HG02678 (cell line): ENCODE data around the gene SYK.

Experiments
- ATAC-seq: cut with Tn5 transposase; IDR thresholded peaks from one replicate; pipeline ENCODE4 v1.9.1; 2021; ENCODE audit warnings: mild to moderate bottlenecking, moderate library complexity; ENCODE audit not compliant: unreplicated experiment

SYK gene

GRCh38 chr9:90929626-90930025 lies 128.0 kb downstream of the SYK start:
- no peak for ATAC-seq

GRCh38 chr9:90933468-90933867 lies 131.8 kb downstream of the SYK start:
- ATAC-seq, result no peak

DNA sequence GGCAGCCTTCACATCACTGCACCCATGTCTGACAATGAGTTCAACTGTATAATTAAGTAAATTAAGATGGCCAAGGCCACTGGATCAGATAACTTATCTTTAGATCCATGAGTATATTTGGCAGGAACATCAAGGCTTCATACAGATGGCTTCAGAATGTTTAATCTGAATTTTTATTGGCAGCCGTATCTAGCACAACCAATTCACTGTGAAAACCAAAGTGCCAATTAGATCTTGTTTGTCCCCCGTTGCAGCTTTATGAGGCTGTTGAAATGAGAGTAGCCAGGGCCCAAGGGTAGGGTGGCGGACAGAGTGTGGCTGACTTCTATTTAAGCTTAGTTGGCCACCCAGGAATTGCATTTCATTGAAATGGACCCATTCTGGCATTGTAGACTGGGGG lies 137.7 kb downstream of the SYK start:
- no peak for ATAC-seq

- no peak for ATAC-seq
Measured at GRCh38 chr9:90940280-90940679, 138.7 kb downstream of the SYK start.

DNA sequence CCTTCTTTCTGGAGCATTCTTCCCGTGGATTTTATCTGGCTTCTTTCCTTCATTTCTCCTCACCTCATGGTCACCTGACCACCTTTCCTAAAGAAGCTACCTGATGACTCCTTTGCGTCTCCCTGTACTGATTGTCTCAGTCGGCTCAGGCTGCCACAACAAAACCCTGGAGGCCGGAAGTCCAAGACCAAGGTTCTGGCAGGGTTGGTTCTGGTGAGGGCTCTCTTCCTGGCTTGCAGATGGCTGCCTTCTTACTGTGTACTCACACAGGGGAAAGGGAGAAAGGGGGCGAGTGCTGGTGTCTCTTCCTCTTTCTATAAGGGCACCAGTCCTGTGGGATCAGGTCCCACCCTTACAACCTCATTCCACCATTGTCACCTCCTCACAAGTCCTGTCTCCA lies 140.0 kb downstream of the SYK start:
- ATAC-seq, result no peak

DNA sequence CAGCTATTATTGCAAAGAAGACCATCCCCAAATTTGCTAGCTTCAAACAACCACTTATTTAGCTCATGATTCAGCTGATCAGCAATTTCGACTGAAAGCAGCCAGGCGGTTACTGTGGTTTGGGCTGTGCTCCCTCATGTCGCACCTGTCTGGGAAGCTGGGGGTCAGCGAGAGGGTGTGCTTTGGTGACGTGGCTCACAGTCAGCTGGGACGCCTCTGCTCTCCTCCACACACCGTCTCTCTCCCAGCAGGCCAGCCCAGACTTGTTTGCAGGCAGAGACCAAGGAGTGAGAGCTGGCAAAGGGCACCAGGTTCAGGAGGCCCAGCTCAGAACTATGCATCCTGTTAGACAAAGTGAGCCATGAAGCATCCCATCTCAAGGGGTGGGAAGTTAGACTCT lies 140.9 kb downstream of the SYK start:
- no peak for ATAC-seq

- ATAC-seq, result no peak
Measured at GRCh38 chr9:90943341-90943740, 141.7 kb downstream of the SYK start.

GRCh38 chr9:90945336-90945735 lies 143.7 kb downstream of the SYK start:
- ATAC-seq, result no peak

GRCh38 chr9:90946982-90947381 lies 145.4 kb downstream of the SYK start:
- ATAC-seq, result no peak
